CD14-positive monocyte (primary cell): ENCODE measurements around the gene GLCCI1. TPM values are rescaled to one million over a fixed set of nuclear protein-coding genes. Genes with fewer than 3 reads are reported as not detected.

Experiments used
- DNase-seq, 3 donors: peaks; one replicate each; pipeline ENCODE4 v3.0.0-alpha.2; 2011 to 2022
- H2AFZ ChIP-seq: 2 replicates; pipeline ENCODE4 v1.6.0; 2012; ENCODE audit warnings: mild to moderate bottlenecking, low read depth, low read length, inconsistent platforms; ENCODE audit not compliant: insufficient read depth, poor library complexity, severe bottlenecking
- H3K27ac ChIP-seq, 2 donors: 1 replicate in 1 of 2; 2 replicates in 1 of 2; pipeline ENCODE4 v1.5.1; 2012 to 2013; ENCODE audit warnings: low read length in 2 of 2, control low read depth in 1 of 2, inconsistent platforms in 1 of 2, low read depth in 1 of 2, mild to moderate bottlenecking in 1 of 2
- H3K27me3 ChIP-seq, 2 donors: one replicate each; pipeline versions ENCODE4 v1.6.0 to v1.6.1; 2011 to 2013; ENCODE audit warnings: low read length in 2 of 2; ENCODE audit not compliant: control insufficient read depth in 2 of 2, insufficient read depth in 2 of 2
- H3K36me3 ChIP-seq, 2 donors: replicated peaks in 1 of 2; 1 replicate in 1 of 2; 2 replicates in 1 of 2; pipeline versions ENCODE4 v1.5.1 to v1.6.1; 2012 to 2013; ENCODE audit warnings: low read length in 2 of 2, control low read depth in 1 of 2, inconsistent platforms in 1 of 2, mild to moderate bottlenecking in 1 of 2; ENCODE audit not compliant: insufficient read depth in 2 of 2, control insufficient read depth in 1 of 2
- H3K4me1 ChIP-seq, 2 donors: 1 replicate in 1 of 2; 2 replicates in 1 of 2; pipeline versions ENCODE4 v1.5.1 to v1.6.1; 2012 to 2013; ENCODE audit warnings: low read length in 2 of 2, control low read depth in 1 of 2, inconsistent platforms in 1 of 2, mild to moderate bottlenecking in 1 of 2, moderate library complexity in 1 of 2; ENCODE audit not compliant: insufficient read depth in 2 of 2, control insufficient read depth in 1 of 2
- H3K4me2 ChIP-seq: replicated peaks from 2 replicates; pipeline ENCODE3; 2012; ENCODE audit warnings: low read length, moderate library complexity, mild to moderate bottlenecking; ENCODE audit not compliant: poor library complexity, severe bottlenecking; ENCODE audit errors: extremely low read depth
- H3K4me3 ChIP-seq, 3 experiments: fragments of 200-600 bp in 1 of 3; sonication (generic) in 1 of 3; replicated peaks in 1 of 3; 1 replicate in 2 of 3; 2 replicates in 1 of 3; pipeline ENCODE4 v1.5.1; 2011 to 2013; ENCODE audit warnings: low read length in 3 of 3, mild to moderate bottlenecking in 3 of 3, control low read depth in 2 of 3, low read depth in 2 of 3, inconsistent platforms in 1 of 3, moderate library complexity in 1 of 3
- H3K79me2 ChIP-seq: 2 replicates; pipeline ENCODE4 v1.6.0; 2012; ENCODE audit warnings: mild to moderate bottlenecking, control low read depth, inconsistent platforms, low read length, moderate library complexity; ENCODE audit not compliant: insufficient read depth
- H3K9ac ChIP-seq: 2 replicates; pipeline ENCODE4 v1.6.0; 2017; ENCODE audit warnings: low read length, mild to moderate bottlenecking; ENCODE audit not compliant: insufficient read depth, poor library complexity, severe bottlenecking
- H3K9me3 ChIP-seq, 2 donors: replicated peaks in 1 of 2; 1 replicate in 1 of 2; 2 replicates in 1 of 2; pipeline versions ENCODE4 v1.5.1 to v1.6.1; 2012 to 2013; ENCODE audit warnings: low read length in 2 of 2, control low read depth in 1 of 2; ENCODE audit not compliant: control insufficient read depth in 1 of 2, insufficient read depth in 1 of 2
- H4K20me1 ChIP-seq: 2 replicates; pipeline ENCODE4 v1.6.0; 2012; ENCODE audit warnings: mild to moderate bottlenecking, low read length, control low read depth, moderate library complexity; ENCODE audit not compliant: insufficient read depth
- H3K27ac Mint-ChIP-seq, 7 donors: one replicate each; pipeline ENCODE4 v1.8.0; 2020; ENCODE audit warnings: mild to moderate bottlenecking in 7 of 7, mixed read lengths in 7 of 7, moderate library complexity in 6 of 7, inconsistent platforms in 2 of 7
- H3K27me3 Mint-ChIP-seq, 3 donors: one replicate each; pipeline ENCODE4 v1.8.0; 2021 to 2022; ENCODE audit warnings: low read depth in 3 of 3, mild to moderate bottlenecking in 3 of 3, mixed read lengths in 3 of 3, moderate library complexity in 3 of 3, inconsistent platforms in 1 of 3
- H3K36me3 Mint-ChIP-seq, 2 donors: one replicate each; pipeline ENCODE4 v1.8.0; 2020; ENCODE audit warnings: mixed read lengths in 2 of 2, inconsistent platforms in 1 of 2, mild to moderate bottlenecking in 1 of 2
- H3K4me1 Mint-ChIP-seq: one replicate; pipeline ENCODE4 v1.8.0; 2020; ENCODE audit warnings: mild to moderate bottlenecking, mixed read lengths
- H3K4me3 Mint-ChIP-seq, 2 donors: one replicate each; pipeline ENCODE4 v1.8.0; 2020; ENCODE audit warnings: mild to moderate bottlenecking in 2 of 2, mixed read lengths in 2 of 2, moderate library complexity in 1 of 2
- H3K9me3 Mint-ChIP-seq, 7 donors: one replicate each; pipeline ENCODE4 v1.8.0; 2020 to 2022; ENCODE audit warnings: mixed read lengths in 7 of 7, mild to moderate bottlenecking in 6 of 7, moderate library complexity in 6 of 7, inconsistent platforms in 2 of 7
- WGBS: methylation state at CpG from one replicate; pipeline ENCODE4 v1.1.5; 2013; ENCODE audit warnings: missing lambda C conversion rate; ENCODE audit not compliant: insufficient coverage; 5-methylcytosine and 5-hydroxymethylcytosine counted together
- intact Hi-C, 2 donors: fragments of 100-400 bp; cut with micrococcal nuclease; formaldehyde crosslinking; loops; one replicate each; pipeline versions ENCODE4 v1.15.0 to v1.15.1; 2023
- polyA plus RNA-seq, 3 donors: library from polyadenylated mRNA; depleted of rRNA in 1 of 3; unstranded in 2 of 3; stranded (reverse) in 1 of 3; fragments of 300-500 nt in 2 of 3; fragments of >200 nt in 1 of 3; fragmentation: Illumina TruSeq in 2 of 3; gene quantifications; 1 replicate in 2 of 3; 2 replicates in 1 of 3; pipeline ENCODE4 v1.2.3, GENCODE V29; 2012 to 2021
- TF ChIP-seq, protein P1 (sequence below): fragments of 200-600 bp; IDR thresholded peaks from one replicate; pipeline ENCODE4 v1.8.0; 2022; ENCODE audit warnings: antibody characterized with exemption, mild to moderate bottlenecking

The GLCCI1 gene
- polyA plus RNA-seq, 3 donors = 0.89 to 2.1 (median 1.1) TPM

- Mint-ChIP-seq H3K9me3 (peaks cover 11 to 27% (median 22%) of the 10 kb centered on the region in 7 donors), H3K4me1 (no peaks in the 10 kb centered on the region), H3K4me3 (no peak overlapping the region), H3K27me3 (no peaks in the 10 kb centered on the region), H3K27ac (no peak overlapping the region), H3K36me3 (peaks cover 0 to 3% of the 10 kb centered on the region in 2 donors)
- no peak for DNase-seq
- H3K4me3 ChIP-seq = no peak overlapping the region
- no peak overlapping the region for H2AFZ ChIP-seq
- H3K4me2 ChIP-seq = no peak overlapping the region
- no peak overlapping the region for H3K27ac ChIP-seq
- TF ChIP-seq, protein P1, sequence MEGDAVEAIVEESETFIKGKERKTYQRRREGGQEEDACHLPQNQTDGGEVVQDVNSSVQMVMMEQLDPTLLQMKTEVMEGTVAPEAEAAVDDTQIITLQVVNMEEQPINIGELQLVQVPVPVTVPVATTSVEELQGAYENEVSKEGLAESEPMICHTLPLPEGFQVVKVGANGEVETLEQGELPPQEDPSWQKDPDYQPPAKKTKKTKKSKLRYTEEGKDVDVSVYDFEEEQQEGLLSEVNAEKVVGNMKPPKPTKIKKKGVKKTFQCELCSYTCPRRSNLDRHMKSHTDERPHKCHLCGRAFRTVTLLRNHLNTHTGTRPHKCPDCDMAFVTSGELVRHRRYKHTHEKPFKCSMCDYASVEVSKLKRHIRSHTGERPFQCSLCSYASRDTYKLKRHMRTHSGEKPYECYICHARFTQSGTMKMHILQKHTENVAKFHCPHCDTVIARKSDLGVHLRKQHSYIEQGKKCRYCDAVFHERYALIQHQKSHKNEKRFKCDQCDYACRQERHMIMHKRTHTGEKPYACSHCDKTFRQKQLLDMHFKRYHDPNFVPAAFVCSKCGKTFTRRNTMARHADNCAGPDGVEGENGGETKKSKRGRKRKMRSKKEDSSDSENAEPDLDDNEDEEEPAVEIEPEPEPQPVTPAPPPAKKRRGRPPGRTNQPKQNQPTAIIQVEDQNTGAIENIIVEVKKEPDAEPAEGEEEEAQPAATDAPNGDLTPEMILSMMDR = no peak
- no peaks in the 10 kb centered on the region for H3K27me3 ChIP-seq
- H3K79me2 ChIP-seq = no peaks in the 10 kb centered on the region
- no peaks in the 10 kb centered on the region for H4K20me1 ChIP-seq
- peaks cover 9 to 13% of the 10 kb centered on the region in 2 donors for H3K9me3 ChIP-seq
- H3K36me3 ChIP-seq = no peaks in the 10 kb centered on the region
- H3K9ac ChIP-seq = no peak overlapping the region
- H3K4me1 ChIP-seq = no peaks in the 10 kb centered on the region
- intact Hi-C loops = no loop called here
These were observed 28.0 kb downstream of the GLCCI1 start for GRCh38 chr7:7996568-7996967.

DNA sequence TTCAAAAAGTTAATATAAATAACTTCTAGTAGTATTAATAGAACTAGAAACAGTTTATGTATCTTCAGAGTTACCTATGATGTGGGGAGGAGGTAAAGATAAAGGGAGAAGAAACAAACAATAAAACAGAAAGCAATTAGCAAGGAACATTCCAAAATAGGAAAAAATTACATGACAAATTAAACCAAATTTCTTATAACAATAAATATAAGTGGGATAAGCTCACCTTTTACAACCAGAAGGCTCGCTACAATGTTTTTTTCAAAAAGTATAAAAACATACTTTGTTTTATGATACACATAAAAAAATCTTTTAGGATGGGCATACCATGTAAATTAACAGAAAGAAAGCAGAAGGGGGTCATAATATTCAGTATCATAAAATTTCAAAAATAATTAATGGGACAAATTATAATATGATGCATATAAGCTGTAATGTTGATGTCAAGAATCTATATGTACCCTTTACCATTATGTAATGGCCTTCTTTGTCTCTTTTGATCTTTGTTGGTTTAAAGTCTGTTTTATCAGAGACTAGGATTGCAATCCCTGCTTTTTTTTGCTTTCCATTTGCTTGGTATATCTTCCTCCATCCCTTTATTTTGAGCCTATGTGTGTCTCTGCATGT lies 31.8 kb downstream of the GLCCI1 start:
- peaks cover 0 to 9% of the 10 kb centered on the region in 2 donors for H3K9me3 ChIP-seq
- H3K36me3 ChIP-seq = no peaks in the 10 kb centered on the region
- Mint-ChIP-seq H3K4me1 (no peaks in the 10 kb centered on the region), H3K4me3 (no peak overlapping the region), H3K36me3 (peaks cover 3 to 13% of the 10 kb centered on the region in 2 donors), H3K27me3 (no peaks in the 10 kb centered on the region), H3K9me3 (peaks cover 4 to 15% (median 10%) of the 10 kb centered on the region in 7 donors), H3K27ac (no peak overlapping the region)
- no peaks in the 10 kb centered on the region for H3K27me3 ChIP-seq
- H4K20me1 ChIP-seq = no peaks in the 10 kb centered on the region
- no peak overlapping the region for H3K4me2 ChIP-seq
- H2AFZ ChIP-seq = no peak overlapping the region
- WGBS = no CpG with 5 or more reads among the region's 1 CpG
- no peaks in the 10 kb centered on the region for H3K79me2 ChIP-seq
- DNase-seq = no peak
- intact Hi-C loops = no loop called here
- no peak overlapping the region for H3K4me3 ChIP-seq
- TF ChIP-seq, protein P1 = no peak
- H3K4me1 ChIP-seq = no peaks in the 10 kb centered on the region
- no peak overlapping the region for H3K27ac ChIP-seq
- H3K9ac ChIP-seq = no peak overlapping the region
